ENCODE results near the gene CTXND1. TPM values are rescaled to one million over a fixed set of nuclear protein-coding genes. Genes with fewer than 3 reads are reported as not detected.

The CTXND1 gene
- total RNA-seq, 3 donors from 2014 or later (not counting 1 experiment from before 2014, with no cell fraction given): not detected

DNA sequence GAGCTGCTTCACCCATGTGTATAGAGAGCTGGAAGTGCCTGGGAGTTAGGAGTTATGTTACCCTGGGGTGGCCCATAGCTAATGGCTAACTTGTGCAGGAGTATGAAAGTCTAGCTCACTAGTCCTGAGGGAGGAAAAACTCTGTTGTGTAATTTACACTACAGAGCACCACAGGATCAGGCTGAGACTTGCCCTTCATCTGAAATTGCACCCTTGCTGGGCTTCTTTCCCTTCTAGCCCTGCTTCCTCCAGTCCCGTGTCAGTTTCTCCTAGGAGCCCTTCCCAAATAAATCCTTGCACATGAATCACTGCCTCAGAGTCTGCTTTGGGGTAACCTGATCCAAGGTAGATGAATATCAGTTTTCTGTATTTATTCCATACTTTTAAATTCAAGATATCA lies 40.0 kb downstream of the CTXND1 start:
- TF ChIP-seq CTCF (IDR thresholded peaks at IDR 0.05): no peak
- Histone ChIP-seq H3K4me3 (ENCODE audit: low read length) (no peak overlapping the region), H3K27ac (ENCODE audit: low read length) (no peak overlapping the region), H3K9me3 (ENCODE audit: control insufficient read depth, insufficient read depth, low read length) (no peaks in the 10 kb centered on the region), H3K4me1 (ENCODE audit: control insufficient read depth, insufficient read depth, low read length) (no peaks in the 10 kb centered on the region), H3K27me3 (ENCODE audit: control insufficient read depth, insufficient read depth, low read length) (peaks cover 4% of the 10 kb centered on the region), H3K36me3 (ENCODE audit: control insufficient read depth, insufficient read depth, low read length) (no peaks in the 10 kb centered on the region)
- no peaks in the 10 kb centered on the region for H3K36me3 Mint-ChIP-seq
- no peak overlapping the region for H3K4me3 Mint-ChIP-seq
- 100% methylated on average over 1 of the region's 1 CpG for WGBS (ENCODE audit: insufficient coverage)
- intact Hi-C loops (cut with micrococcal nuclease): no loop called here
- peaks cover 29 to 37% of the 10 kb centered on the region in 2 donors for H3K27me3 Mint-ChIP-seq (ENCODE audit: low read depth in 2 of 2)
- H3K9me3 Mint-ChIP-seq: no peaks in the 10 kb centered on the region
- ATAC-seq (no peak), DNase-seq (no peak)
- H3K27ac Mint-ChIP-seq: no peak overlapping the region
- H3K4me1 Mint-ChIP-seq: no peaks in the 10 kb centered on the region

DNA sequence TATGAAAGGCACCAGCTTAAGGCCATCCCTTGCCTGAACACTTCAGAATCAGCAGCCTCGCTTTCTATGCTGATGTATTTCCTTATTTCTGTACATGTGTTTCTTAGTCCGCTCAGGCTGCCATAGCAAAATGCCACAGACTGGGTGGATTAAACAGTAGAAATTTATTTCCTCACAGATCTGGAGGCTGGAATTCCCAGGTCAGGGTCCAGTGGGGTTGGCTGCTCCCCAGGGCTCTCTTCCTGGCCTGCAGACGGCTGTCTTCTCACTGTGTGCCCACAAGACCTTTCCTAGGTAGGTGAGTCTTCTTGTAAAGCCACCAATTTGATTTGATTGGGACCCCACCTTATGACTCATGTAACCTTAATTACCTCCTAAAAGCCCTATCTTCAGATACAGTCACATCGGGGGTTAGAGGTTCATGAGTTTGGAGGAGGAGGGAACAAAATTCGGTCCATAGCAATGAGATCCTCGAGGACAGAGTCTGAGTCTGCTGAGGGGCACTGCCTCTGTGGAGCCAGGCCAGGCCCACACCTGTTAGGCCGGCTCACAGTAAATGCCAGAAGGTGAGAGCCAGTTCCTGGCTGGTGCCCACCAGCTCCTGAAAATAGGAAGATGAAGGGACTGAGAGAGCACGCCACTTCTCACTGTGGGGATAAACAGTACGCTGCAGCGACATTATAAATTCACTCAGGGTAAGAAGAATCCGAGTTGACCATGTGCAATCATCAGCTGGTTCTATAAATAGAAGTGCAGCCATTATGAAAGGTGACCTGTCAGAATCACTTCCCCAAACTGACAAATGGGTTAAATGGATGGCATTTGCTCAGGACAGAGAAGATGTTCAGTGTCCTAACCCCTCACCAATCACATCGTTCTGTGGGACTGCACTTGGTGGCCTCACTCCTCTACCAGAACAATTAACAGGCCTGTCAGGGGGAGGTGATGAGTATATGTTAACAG lies 41.1 kb downstream of the CTXND1 start:
- H3K36me3 ChIP-seq (ENCODE audit: control insufficient read depth, insufficient read depth, low read length): no peaks in the 10 kb centered on the region
- DNase-seq (no peak), ATAC-seq (no peak)
- no peak overlapping the region for H3K4me3 ChIP-seq (ENCODE audit: low read length)
- H3K27me3 ChIP-seq (ENCODE audit: control insufficient read depth, insufficient read depth, low read length): peaks cover 4% of the 10 kb centered on the region
- Mint-ChIP-seq H3K4me3 (no peak overlapping the region), H3K27me3 (ENCODE audit: low read depth in 2 of 2) (peaks cover 34 to 43% of the 10 kb centered on the region in 2 donors), H3K27ac (no peak overlapping the region), H3K4me1 (no peaks in the 10 kb centered on the region), H3K36me3 (no peaks in the 10 kb centered on the region), H3K9me3 (no peaks in the 10 kb centered on the region)
- 77% methylated on average over 11 of the region's 12 CpGs for WGBS (ENCODE audit: insufficient coverage)
- H3K4me1 ChIP-seq (ENCODE audit: control insufficient read depth, insufficient read depth, low read length): no peaks in the 10 kb centered on the region
- no peak overlapping the region for H3K27ac ChIP-seq (ENCODE audit: low read length)
- no peaks in the 10 kb centered on the region for H3K9me3 ChIP-seq (ENCODE audit: control insufficient read depth, insufficient read depth, low read length)
- intact Hi-C loops (cut with micrococcal nuclease): no loop called here
- TF ChIP-seq CTCF (IDR thresholded peaks at IDR 0.05): no peak

- no peak overlapping the region for H3K27ac ChIP-seq (ENCODE audit: low read length)
- no peak for ATAC-seq
- Mint-ChIP-seq H3K4me3 (no peak overlapping the region), H3K9me3 (no peaks in the 10 kb centered on the region), H3K27ac (no peak overlapping the region), H3K4me1 (no peaks in the 10 kb centered on the region), H3K36me3 (no peaks in the 10 kb centered on the region), H3K27me3 (ENCODE audit: low read depth in 2 of 2) (peaks cover 36 to 43% of the 10 kb centered on the region in 2 donors)
- DNase-seq: no peak
- H3K4me1 ChIP-seq (ENCODE audit: control insufficient read depth, insufficient read depth, low read length): no peaks in the 10 kb centered on the region
- no peak overlapping the region for H3K4me3 ChIP-seq (ENCODE audit: low read length)
- no peaks in the 10 kb centered on the region for H3K36me3 ChIP-seq (ENCODE audit: control insufficient read depth, insufficient read depth, low read length)
- H3K27me3 ChIP-seq (ENCODE audit: control insufficient read depth, insufficient read depth, low read length): peaks cover 4% of the 10 kb centered on the region
- intact Hi-C loops (cut with micrococcal nuclease): no loop called here
- 93% methylated on average over 11 of the region's 11 CpGs for WGBS (ENCODE audit: insufficient coverage)
- no peak for TF ChIP-seq CTCF (IDR thresholded peaks at IDR 0.05)
- no peaks in the 10 kb centered on the region for H3K9me3 ChIP-seq (ENCODE audit: control insufficient read depth, insufficient read depth, low read length)
Measured at GRCh38 chr15:80208758-80209734, 43.0 kb downstream of the CTXND1 start.
